GM12878 (cell line): ENCODE results near the gene RBBP4. TPM values are rescaled to one million over a fixed set of nuclear protein-coding genes. Genes with fewer than 3 reads are reported as not detected.

Experiments used
- ASH2L ChIP-seq: fragments of 300-600, 200-600 bp; sonication (generic); IDR thresholded peaks from 2 replicates; pipeline ENCODE4 v1.6.1; 2017; ENCODE audit warnings: low read depth, mild to moderate bottlenecking, borderline replicate concordance
- BRCA1 ChIP-seq: IDR thresholded peaks from 2 replicates; pipeline ENCODE4 v1.6.1; 2011; ENCODE audit warnings: low read depth, low read length, improper control_type of control experiment
- CHD1 ChIP-seq: IDR thresholded peaks from 2 replicates; pipeline ENCODE4 v1.6.1; 2012; ENCODE audit warnings: low read depth, low read length, improper control_type of control experiment
- CHD4 ChIP-seq: fragments of 200-600 bp; sonication (generic); IDR thresholded peaks from 2 replicates; pipeline ENCODE4 v1.6.1; 2016; ENCODE audit warnings: mild to moderate bottlenecking
- EGR1 ChIP-seq, 2 experiments: IDR thresholded peaks; 1 replicate in 1 of 2; 2 replicates in 1 of 2; pipeline ENCODE4 v1.6.1; 2011 to 2012; ENCODE audit warnings: low read depth in 2 of 2, low read length in 2 of 2, borderline replicate concordance in 1 of 2, mild to moderate bottlenecking in 1 of 2, moderate library complexity in 1 of 2
- FOXM1 ChIP-seq: IDR thresholded peaks from 2 replicates; pipeline ENCODE4 v1.6.1; 2012; ENCODE audit warnings: low read depth, mild to moderate bottlenecking, inconsistent platforms, low read length, moderate library complexity
- GABPA ChIP-seq: IDR thresholded peaks from 2 replicates; pipeline ENCODE4 v1.6.1; 2014; ENCODE audit warnings: antibody characterized with exemption, low read depth, mild to moderate bottlenecking, inconsistent platforms
- MEF2A ChIP-seq: IDR thresholded peaks from 2 replicates; pipeline ENCODE4 v1.6.1; 2011; ENCODE audit warnings: low read depth, mild to moderate bottlenecking, low read length, moderate library complexity; ENCODE audit not compliant: insufficient read depth
- NFXL1 ChIP-seq: fragments of 450-650 bp; IDR thresholded peaks from 2 replicates; pipeline ENCODE4 v1.6.1; 2017; ENCODE audit warnings: antibody characterized with exemption, mild to moderate bottlenecking, borderline replicate concordance
- NR2C1 ChIP-seq: fragments of 450-650 bp; IDR thresholded peaks from 2 replicates; pipeline ENCODE4 v1.6.1; 2017; ENCODE audit warnings: antibody characterized with exemption, mild to moderate bottlenecking, moderate library complexity
- RELA ChIP-seq: fragments of 450-650 bp; IDR thresholded peaks from 2 replicates; pipeline ENCODE4 v1.8.0; 2014; ENCODE audit warnings: borderline replicate concordance; ENCODE audit not compliant: partially characterized antibody
- SIX5 ChIP-seq: IDR thresholded peaks from 2 replicates; pipeline ENCODE4 v1.6.1; 2011; ENCODE audit warnings: mild to moderate bottlenecking, low read depth, low read length, moderate library complexity; ENCODE audit not compliant: severe bottlenecking
- SREBF1 ChIP-seq: IDR thresholded peaks from 2 replicates; pipeline ENCODE4 v1.6.1; 2012; ENCODE audit warnings: mild to moderate bottlenecking, low read length
- SREBF2 ChIP-seq: IDR thresholded peaks from 2 replicates; pipeline ENCODE4 v1.6.1; 2012; ENCODE audit warnings: mild to moderate bottlenecking, low read length
- YBX1 ChIP-seq: fragments of 450-650 bp; IDR thresholded peaks from 2 replicates; pipeline ENCODE4 v1.6.1; 2016; ENCODE audit warnings: antibody characterized with exemption
- ZNF207 ChIP-seq: fragments of 450-650 bp; IDR thresholded peaks from 2 replicates; pipeline ENCODE4 v1.6.1; 2014; ENCODE audit warnings: antibody characterized with exemption, mild to moderate bottlenecking, borderline replicate concordance
- ZSCAN29 ChIP-seq: fragments of 450-650 bp; IDR thresholded peaks from 2 replicates; pipeline ENCODE4 v1.6.1; 2017; ENCODE audit warnings: mild to moderate bottlenecking, moderate library complexity
- polyA plus RNA-seq, 11 experiments: library from polyadenylated mRNA; depleted of rRNA in 4 of 11; unstranded in 6 of 11; stranded (reverse) in 5 of 11; fragments of >200 nt; fragmentation: Nextera tagmentation in 4 of 11; fragmentation: Illumina TruSeq in 1 of 11; extraction: Ambion mirVana in 4 of 11; extraction: Trizol in 1 of 11; gene quantifications; 1 replicate in 1 of 11; 2 replicates in 10 of 11; pipeline versions ENCODE4 v1.2.1 to v1.2.3, GENCODE V29; 2011 to 2016; ENCODE audit warnings: inconsistent platforms in 2 of 11, missing spikeins in 2 of 11, low read depth in 1 of 11
- total RNA-seq, 4 experiments: library from RNA; depleted of rRNA in 3 of 4; stranded (reverse); fragments of >200 nt in 3 of 4; fragmentation: Illumina TruSeq in 1 of 4; extraction: Trizol in 1 of 4; gene quantifications; 2 replicates each; pipeline versions ENCODE4 v1.2.1 to v1.2.3, GENCODE V29; 2013 to 2021
- TF ChIP-seq, protein P1 (sequence below): fragments of 450-650 bp; IDR thresholded peaks from 2 replicates; pipeline ENCODE4 v1.6.1; 2014; ENCODE audit warnings: mild to moderate bottlenecking
- TF ChIP-seq, protein P2 (sequence below): fragments of 450-650 bp; conservative IDR thresholded peaks from 2 replicates; pipeline ENCODE4 v1.6.1; 2017; ENCODE audit warnings: mild to moderate bottlenecking, moderate library complexity
- TF ChIP-seq, protein P3 (sequence below): fragments of 450-650 bp; IDR thresholded peaks from 2 replicates; pipeline ENCODE4 v1.6.1; 2018; ENCODE audit warnings: borderline replicate concordance, mild to moderate bottlenecking; ENCODE audit not compliant: partially characterized antibody
- TF ChIP-seq, protein P4 (sequence below): fragments of 450-650 bp; IDR thresholded peaks from 2 replicates; pipeline ENCODE4 v1.6.1; 2017; ENCODE audit warnings: mild to moderate bottlenecking
- TF ChIP-seq, protein P5 (sequence below): fragments of 450-650 bp; IDR thresholded peaks from 2 replicates; pipeline ENCODE4 v1.6.1; 2017; ENCODE audit warnings: mild to moderate bottlenecking, low read depth, inconsistent platforms; ENCODE audit not compliant: poor library complexity, severe bottlenecking

The RBBP4 gene
- total and polyA plus RNA-seq, 10 of the 15 experiments (the other 5 are each of a cell fraction or from before 2014, with no cell fraction given), result 120 to 357 (median 231) TPM

DNA sequence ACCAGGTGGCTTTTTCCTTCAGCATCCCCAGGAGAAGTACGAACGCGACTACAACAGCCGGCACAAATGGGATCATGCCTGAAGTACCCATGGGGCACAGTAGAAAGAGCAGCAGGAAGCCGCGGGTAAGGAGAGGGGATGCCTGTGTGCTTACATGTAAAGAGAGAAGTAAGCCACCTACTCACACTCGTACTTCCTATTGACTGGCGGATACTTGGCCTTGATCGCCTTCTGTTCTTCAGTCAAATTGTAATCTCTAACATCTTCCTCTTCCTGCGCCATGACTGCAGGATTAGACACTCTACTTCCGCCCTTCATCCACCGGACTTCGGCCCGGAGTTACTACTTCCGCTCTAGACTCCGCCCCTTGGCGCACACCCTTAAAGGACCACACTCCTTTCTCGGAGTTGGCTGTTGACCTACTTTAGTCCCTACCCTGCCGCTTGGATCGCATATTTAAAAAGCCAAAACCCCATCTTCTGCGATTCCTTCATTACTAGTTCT is 708 bp upstream of the RBBP4 start, which contains the start of gene ZBTB8OS (continued):
- TF ChIP-seq CHD1 (no peak; the same call in 1 of the 2 replicates), CHD4 (no peak), ZSCAN29 (no peak), FOXM1 (no peak), BRCA1 (no peak), NFXL1 (no peak), SREBF2 (0 out of 2 replicates have a peak, but pooled peaks have one; percentile 25), ZNF207 (no peak), MEF2A (no peak), SREBF1 (no peak), GABPA (peak; percentile 95), YBX1 (no peak), SIX5 (peak; percentile 63), ASH2L (no peak), RELA (peak; percentile 16), NR2C1 (peak; percentile 73), EGR1 (IDR thresholded peaks at IDR 0.05; ENCODE audit: borderline replicate concordance in 1 of 2, low read depth in 2 of 2, low read length in 2 of 2) (no peak)
- TF ChIP-seq, protein P1, sequence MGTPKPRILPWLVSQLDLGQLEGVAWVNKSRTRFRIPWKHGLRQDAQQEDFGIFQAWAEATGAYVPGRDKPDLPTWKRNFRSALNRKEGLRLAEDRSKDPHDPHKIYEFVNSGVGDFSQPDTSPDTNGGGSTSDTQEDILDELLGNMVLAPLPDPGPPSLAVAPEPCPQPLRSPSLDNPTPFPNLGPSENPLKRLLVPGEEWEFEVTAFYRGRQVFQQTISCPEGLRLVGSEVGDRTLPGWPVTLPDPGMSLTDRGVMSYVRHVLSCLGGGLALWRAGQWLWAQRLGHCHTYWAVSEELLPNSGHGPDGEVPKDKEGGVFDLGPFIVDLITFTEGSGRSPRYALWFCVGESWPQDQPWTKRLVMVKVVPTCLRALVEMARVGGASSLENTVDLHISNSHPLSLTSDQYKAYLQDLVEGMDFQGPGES, result no peak
- TF ChIP-seq, protein P2, sequence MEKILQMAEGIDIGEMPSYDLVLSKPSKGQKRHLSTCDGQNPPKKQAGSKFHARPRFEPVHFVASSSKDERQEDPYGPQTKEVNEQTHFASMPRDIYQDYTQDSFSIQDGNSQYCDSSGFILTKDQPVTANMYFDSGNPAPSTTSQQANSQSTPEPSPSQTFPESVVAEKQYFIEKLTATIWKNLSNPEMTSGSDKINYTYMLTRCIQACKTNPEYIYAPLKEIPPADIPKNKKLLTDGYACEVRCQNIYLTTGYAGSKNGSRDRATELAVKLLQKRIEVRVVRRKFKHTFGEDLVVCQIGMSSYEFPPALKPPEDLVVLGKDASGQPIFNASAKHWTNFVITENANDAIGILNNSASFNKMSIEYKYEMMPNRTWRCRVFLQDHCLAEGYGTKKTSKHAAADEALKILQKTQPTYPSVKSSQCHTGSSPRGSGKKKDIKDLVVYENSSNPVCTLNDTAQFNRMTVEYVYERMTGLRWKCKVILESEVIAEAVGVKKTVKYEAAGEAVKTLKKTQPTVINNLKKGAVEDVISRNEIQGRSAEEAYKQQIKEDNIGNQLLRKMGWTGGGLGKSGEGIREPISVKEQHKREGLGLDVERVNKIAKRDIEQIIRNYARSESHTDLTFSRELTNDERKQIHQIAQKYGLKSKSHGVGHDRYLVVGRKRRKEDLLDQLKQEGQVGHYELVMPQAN, result peak; percentile 11; the same call in 1 of the 2 replicates
- TF ChIP-seq, protein P3, sequence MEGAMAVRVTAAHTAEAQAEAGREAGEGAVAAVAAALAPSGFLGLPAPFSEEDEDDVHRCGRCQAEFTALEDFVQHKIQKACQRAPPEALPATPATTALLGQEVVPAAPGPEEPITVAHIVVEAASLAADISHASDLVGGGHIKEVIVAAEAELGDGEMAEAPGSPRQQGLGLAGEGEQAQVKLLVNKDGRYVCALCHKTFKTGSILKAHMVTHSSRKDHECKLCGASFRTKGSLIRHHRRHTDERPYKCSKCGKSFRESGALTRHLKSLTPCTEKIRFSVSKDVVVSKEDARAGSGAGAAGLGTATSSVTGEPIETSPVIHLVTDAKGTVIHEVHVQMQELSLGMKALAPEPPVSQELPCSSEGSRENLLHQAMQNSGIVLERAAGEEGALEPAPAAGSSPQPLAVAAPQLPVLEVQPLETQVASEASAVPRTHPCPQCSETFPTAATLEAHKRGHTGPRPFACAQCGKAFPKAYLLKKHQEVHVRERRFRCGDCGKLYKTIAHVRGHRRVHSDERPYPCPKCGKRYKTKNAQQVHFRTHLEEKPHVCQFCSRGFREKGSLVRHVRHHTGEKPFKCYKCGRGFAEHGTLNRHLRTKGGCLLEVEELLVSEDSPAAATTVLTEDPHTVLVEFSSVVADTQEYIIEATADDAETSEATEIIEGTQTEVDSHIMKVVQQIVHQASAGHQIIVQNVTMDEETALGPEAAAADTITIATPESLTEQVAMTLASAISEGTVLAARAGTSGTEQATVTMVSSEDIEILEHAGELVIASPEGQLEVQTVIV, result peak; percentile 80
- TF ChIP-seq, protein P4, sequence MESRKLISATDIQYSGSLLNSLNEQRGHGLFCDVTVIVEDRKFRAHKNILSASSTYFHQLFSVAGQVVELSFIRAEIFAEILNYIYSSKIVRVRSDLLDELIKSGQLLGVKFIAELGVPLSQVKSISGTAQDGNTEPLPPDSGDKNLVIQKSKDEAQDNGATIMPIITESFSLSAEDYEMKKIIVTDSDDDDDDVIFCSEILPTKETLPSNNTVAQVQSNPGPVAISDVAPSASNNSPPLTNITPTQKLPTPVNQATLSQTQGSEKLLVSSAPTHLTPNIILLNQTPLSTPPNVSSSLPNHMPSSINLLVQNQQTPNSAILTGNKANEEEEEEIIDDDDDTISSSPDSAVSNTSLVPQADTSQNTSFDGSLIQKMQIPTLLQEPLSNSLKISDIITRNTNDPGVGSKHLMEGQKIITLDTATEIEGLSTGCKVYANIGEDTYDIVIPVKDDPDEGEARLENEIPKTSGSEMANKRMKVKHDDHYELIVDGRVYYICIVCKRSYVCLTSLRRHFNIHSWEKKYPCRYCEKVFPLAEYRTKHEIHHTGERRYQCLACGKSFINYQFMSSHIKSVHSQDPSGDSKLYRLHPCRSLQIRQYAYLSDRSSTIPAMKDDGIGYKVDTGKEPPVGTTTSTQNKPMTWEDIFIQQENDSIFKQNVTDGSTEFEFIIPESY, result no peak
- TF ChIP-seq, protein P5, sequence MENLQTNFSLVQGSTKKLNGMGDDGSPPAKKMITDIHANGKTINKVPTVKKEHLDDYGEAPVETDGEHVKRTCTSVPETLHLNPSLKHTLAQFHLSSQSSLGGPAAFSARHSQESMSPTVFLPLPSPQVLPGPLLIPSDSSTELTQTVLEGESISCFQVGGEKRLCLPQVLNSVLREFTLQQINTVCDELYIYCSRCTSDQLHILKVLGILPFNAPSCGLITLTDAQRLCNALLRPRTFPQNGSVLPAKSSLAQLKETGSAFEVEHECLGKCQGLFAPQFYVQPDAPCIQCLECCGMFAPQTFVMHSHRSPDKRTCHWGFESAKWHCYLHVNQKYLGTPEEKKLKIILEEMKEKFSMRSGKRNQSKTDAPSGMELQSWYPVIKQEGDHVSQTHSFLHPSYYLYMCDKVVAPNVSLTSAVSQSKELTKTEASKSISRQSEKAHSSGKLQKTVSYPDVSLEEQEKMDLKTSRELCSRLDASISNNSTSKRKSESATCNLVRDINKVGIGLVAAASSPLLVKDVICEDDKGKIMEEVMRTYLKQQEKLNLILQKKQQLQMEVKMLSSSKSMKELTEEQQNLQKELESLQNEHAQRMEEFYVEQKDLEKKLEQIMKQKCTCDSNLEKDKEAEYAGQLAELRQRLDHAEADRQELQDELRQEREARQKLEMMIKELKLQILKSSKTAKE, result peak; percentile 24
